Measurements from ENCODE around the gene TGFB2. TPM values are rescaled to one million over a fixed set of nuclear protein-coding genes. Genes with fewer than 3 reads are reported as not detected.
"Not testable (repeated sequence)": the region's sequence is repeated elsewhere in the genome, so short reads cannot be mapped to it uniquely, and the experiment has no call there.

The TGFB2 gene
- total RNA-seq, result 10.3 TPM

- DNase-seq (ENCODE audit: low spot score), result peak; percentile 50
Measured at GRCh38 chr1:218344814-218345672, at the start of gene TGFB2. Gene TGFB2 (plus strand): TSS chr1:218345336. CDS start chr1:218346702, 1,366 bp downstream.

GRCh38 chr1:218296162-218296561 is 49.0 kb upstream of the TGFB2 start:
- no peak for DNase-seq (ENCODE audit: low spot score)

GRCh38 chr1:218297461-218297860 is 47.7 kb upstream of the TGFB2 start:
- no peak for DNase-seq (ENCODE audit: low spot score)

GRCh38 chr1:218297867-218298266 is 47.3 kb upstream of the TGFB2 start:
- no peak for DNase-seq (ENCODE audit: low spot score)

GRCh38 chr1:218298398-218298797 is 46.7 kb upstream of the TGFB2 start:
- no peak for DNase-seq (ENCODE audit: low spot score)

GRCh38 chr1:218299416-218299815 is 45.7 kb upstream of the TGFB2 start:
- no peak for DNase-seq (ENCODE audit: low spot score)

- no peak for DNase-seq (ENCODE audit: low spot score)
Measured at GRCh38 chr1:218301217-218301616, 43.9 kb upstream of the TGFB2 start.

GRCh38 chr1:218302155-218302554 is 43.0 kb upstream of the TGFB2 start:
- DNase-seq (ENCODE audit: low spot score), result no peak

- no peak for DNase-seq (ENCODE audit: low spot score)
Measured at GRCh38 chr1:218303176-218303879, 41.8 kb upstream of the TGFB2 start.

- DNase-seq (ENCODE audit: low spot score), result no peak
Measured at GRCh38 chr1:218304281-218305039, 40.7 kb upstream of the TGFB2 start.

GRCh38 chr1:218305472-218306064 is 39.6 kb upstream of the TGFB2 start:
- no peak for DNase-seq (ENCODE audit: low spot score)

GRCh38 chr1:218312509-218312908 is 32.6 kb upstream of the TGFB2 start:
- DNase-seq (ENCODE audit: low spot score), result no peak

- no peak for DNase-seq (ENCODE audit: low spot score)
Measured at GRCh38 chr1:218314316-218314715, 30.8 kb upstream of the TGFB2 start.

- no peak for DNase-seq (ENCODE audit: low spot score)
Measured at GRCh38 chr1:218315638-218316037, 29.5 kb upstream of the TGFB2 start.

- no peak for DNase-seq (ENCODE audit: low spot score)
Measured at GRCh38 chr1:218317061-218317460, 28.1 kb upstream of the TGFB2 start.

GRCh38 chr1:218320182-218320581 is 25.0 kb upstream of the TGFB2 start:
- not testable (repeated sequence) for DNase-seq (ENCODE audit: low spot score)

GRCh38 chr1:218322762-218323161 is 22.4 kb upstream of the TGFB2 start:
- no peak for DNase-seq (ENCODE audit: low spot score)

GRCh38 chr1:218323568-218324225 is 21.4 kb upstream of the TGFB2 start:
- no peak for DNase-seq (ENCODE audit: low spot score)

- DNase-seq (ENCODE audit: low spot score), result no peak
Measured at GRCh38 chr1:218324226-218324580, 20.9 kb upstream of the TGFB2 start.

GRCh38 chr1:218328769-218329168 is 16.4 kb upstream of the TGFB2 start:
- DNase-seq (ENCODE audit: low spot score), result no peak

GRCh38 chr1:218330043-218330623 is 15.0 kb upstream of the TGFB2 start:
- DNase-seq (ENCODE audit: low spot score), result no peak
